ENCODE results near the gene BBS9.

BBS9 gene

GRCh38 chr7:33425929-33426678 is 296.7 kb downstream of the BBS9 start:
- Histone ChIP-seq H3K9me3 (ENCODE audit: insufficient read depth, low read length) (no peaks in the 10 kb centered on the region), H3K27me3 (ENCODE audit: low read depth, low read length) (no peaks in the 10 kb centered on the region)
- TF ChIP-seq EZH2phosphoT487 (IDR thresholded peaks at IDR 0.05; ENCODE audit: low read depth) (no peak), CTCF (IDR thresholded peaks at IDR 0.05; ENCODE audit: low read depth, low read length) (no peak)

GRCh38 chr7:33428415-33428814 is 299.1 kb downstream of the BBS9 start:
- H2AFZ ChIP-seq (ENCODE audit: low read depth, low read length), result no peak overlapping the region
- H3K79me2 ChIP-seq (ENCODE audit: low read length), result no peaks in the 10 kb centered on the region
- no peaks in the 10 kb centered on the region for H3K36me3 ChIP-seq (replicated peaks; ENCODE audit: low read depth, low read length)

More at GRCh38 chr7:33425929-33426678, 296.7 kb downstream of the BBS9 start:
- no peak overlapping the region for H3K4me3 ChIP-seq (ENCODE audit: low read length)
- peaks cover 25% of the 10 kb centered on the region for H3K4me1 ChIP-seq (ENCODE audit: low read length)
- no peaks in the 10 kb centered on the region for H3K36me3 ChIP-seq (replicated peaks; ENCODE audit: low read depth, low read length)
- H3K9ac ChIP-seq (ENCODE audit: low read length), result no peak overlapping the region
- H2AFZ ChIP-seq (ENCODE audit: low read depth, low read length), result no peak overlapping the region
- H3K79me2 ChIP-seq (ENCODE audit: low read length), result no peaks in the 10 kb centered on the region
- no peak overlapping the region for H3K27ac ChIP-seq (ENCODE audit: low read length)
- no peaks in the 10 kb centered on the region for H4K20me1 ChIP-seq (ENCODE audit: insufficient read depth, low read length)
- no peak overlapping the region for H3K4me2 ChIP-seq (ENCODE audit: low read length)

GRCh38 chr7:33431543-33431942 is 302.2 kb downstream of the BBS9 start:
- H3K79me2 ChIP-seq (ENCODE audit: low read length), result no peaks in the 10 kb centered on the region
- no peak overlapping the region for H3K4me3 ChIP-seq (ENCODE audit: low read length)
- peaks cover 2% of the 10 kb centered on the region; the same call in 1 of the 2 replicates for H3K4me1 ChIP-seq (ENCODE audit: low read length)
- no peaks in the 10 kb centered on the region for H3K27me3 ChIP-seq (ENCODE audit: low read depth, low read length)
- no peak overlapping the region for H3K9ac ChIP-seq (ENCODE audit: low read length)
- TF ChIP-seq CTCF (IDR thresholded peaks at IDR 0.05; ENCODE audit: low read depth, low read length) (no peak), EZH2phosphoT487 (IDR thresholded peaks at IDR 0.05; ENCODE audit: low read depth) (no peak)
- H3K4me2 ChIP-seq (ENCODE audit: low read length), result no peak overlapping the region
- H3K36me3 ChIP-seq (replicated peaks; ENCODE audit: low read depth, low read length), result no peaks in the 10 kb centered on the region
- no peak overlapping the region for H2AFZ ChIP-seq (ENCODE audit: low read depth, low read length)
- no peaks in the 10 kb centered on the region for H4K20me1 ChIP-seq (ENCODE audit: insufficient read depth, low read length)
- no peak overlapping the region for H3K27ac ChIP-seq (ENCODE audit: low read length)
- no peaks in the 10 kb centered on the region for H3K9me3 ChIP-seq (ENCODE audit: insufficient read depth, low read length)

More at GRCh38 chr7:33428415-33428814, 299.1 kb downstream of the BBS9 start:
- no peak for TF ChIP-seq CTCF (IDR thresholded peaks at IDR 0.05; ENCODE audit: low read depth, low read length)
- no peak for TF ChIP-seq EZH2phosphoT487 (IDR thresholded peaks at IDR 0.05; ENCODE audit: low read depth)
- no peak overlapping the region for H3K4me2 ChIP-seq (ENCODE audit: low read length)
- no peaks in the 10 kb centered on the region for H3K27me3 ChIP-seq (ENCODE audit: low read depth, low read length)
- H3K27ac ChIP-seq (ENCODE audit: low read length), result no peak overlapping the region
- H4K20me1 ChIP-seq (ENCODE audit: insufficient read depth, low read length), result no peaks in the 10 kb centered on the region
- H3K4me1 ChIP-seq (ENCODE audit: low read length), result peaks cover 18% of the 10 kb centered on the region
- H3K4me3 ChIP-seq (ENCODE audit: low read length), result no peak overlapping the region
- no peaks in the 10 kb centered on the region for H3K9me3 ChIP-seq (ENCODE audit: insufficient read depth, low read length)
- no peak overlapping the region for H3K9ac ChIP-seq (ENCODE audit: low read length)

- TF ChIP-seq EZH2phosphoT487 (IDR thresholded peaks at IDR 0.05; ENCODE audit: low read depth), result no peak
- TF ChIP-seq CTCF (IDR thresholded peaks at IDR 0.05; ENCODE audit: low read depth, low read length), result no peak
- Histone ChIP-seq H3K36me3 (replicated peaks; ENCODE audit: low read depth, low read length) (no peaks in the 10 kb centered on the region), H3K4me1 (ENCODE audit: low read length) (peaks cover 2% of the 10 kb centered on the region; the same call in 1 of the 2 replicates), H3K27me3 (ENCODE audit: low read depth, low read length) (no peaks in the 10 kb centered on the region), H3K4me3 (ENCODE audit: low read length) (no peak overlapping the region), H3K4me2 (ENCODE audit: low read length) (no peak overlapping the region), H3K9me3 (ENCODE audit: insufficient read depth, low read length) (no peaks in the 10 kb centered on the region), H3K27ac (ENCODE audit: low read length) (no peak overlapping the region), H3K79me2 (ENCODE audit: low read length) (no peaks in the 10 kb centered on the region), H3K9ac (ENCODE audit: low read length) (no peak overlapping the region), H2AFZ (ENCODE audit: low read depth, low read length) (no peak overlapping the region), H4K20me1 (ENCODE audit: insufficient read depth, low read length) (no peaks in the 10 kb centered on the region)
These were observed 303.5 kb downstream of the BBS9 start for GRCh38 chr7:33432821-33433220.

Measured in OCI-LY3 (cell line).